GM23338 (cell line): Measurements from ENCODE around the gene CD109. TPM values are rescaled to one million over a fixed set of nuclear protein-coding genes. Genes with fewer than 3 reads are reported as not detected.

Source experiments
- ATAC-seq: fragments of 200-7000 bp; cut with Tn5 transposase; 3 replicates; pipeline ENCODE4 v1.9.1; 2020
- DNase-seq: peaks from one replicate; pipeline ENCODE4 v3.0.0-alpha.2; 2015; ENCODE audit warnings: low spot score
- H2AFZ ChIP-seq: fragments of 200-600 bp; sonication (generic); 2 replicates; pipeline ENCODE4 v1.8.0; 2016; ENCODE audit warnings: antibody characterized with exemption, mild to moderate bottlenecking, moderate library complexity
- H3F3A ChIP-seq: fragments of 200-600 bp; sonication (generic); replicated peaks from 2 replicates; pipeline ENCODE4 v1.8.0; 2017; ENCODE audit warnings: antibody characterized with exemption, mixed run types, low read depth
- H3K27ac ChIP-seq: fragments of 200-600 bp; sonication (generic); 2 replicates; pipeline ENCODE4 v1.6.1; 2016; ENCODE audit warnings: low read depth
- H3K27me3 ChIP-seq: fragments of 200-600 bp; sonication (generic); 2 replicates; pipeline ENCODE4 v1.8.0; 2016; ENCODE audit warnings: mild to moderate bottlenecking, mixed run types, moderate library complexity; ENCODE audit not compliant: insufficient read depth
- H3K36me3 ChIP-seq: fragments of 200-600 bp; sonication (generic); 2 replicates; pipeline ENCODE4 v1.8.0; 2016; ENCODE audit warnings: mild to moderate bottlenecking; ENCODE audit not compliant: insufficient read depth
- H3K4me1 ChIP-seq: fragments of 200-600 bp; sonication (generic); 2 replicates; pipeline ENCODE4 v1.8.0; 2016; ENCODE audit warnings: mild to moderate bottlenecking, moderate library complexity; ENCODE audit not compliant: insufficient read depth
- H3K4me2 ChIP-seq: fragments of 200-600 bp; sonication (generic); 2 replicates; pipeline ENCODE4 v1.7.1; 2017; ENCODE audit warnings: mixed run types
- H3K4me3 ChIP-seq: fragments of 200-600 bp; sonication (generic); 2 replicates; pipeline ENCODE4 v1.6.1; 2016; ENCODE audit warnings: mixed run types
- H3K79me2 ChIP-seq: fragments of 200-600 bp; sonication (generic); replicated peaks from 2 replicates; pipeline ENCODE4 v1.8.0; 2017; ENCODE audit warnings: mild to moderate bottlenecking; ENCODE audit not compliant: insufficient read depth
- H3K9me2 ChIP-seq: fragments of 200-600 bp; sonication (generic); 2 replicates; pipeline ENCODE4 v1.8.0; 2017; ENCODE audit not compliant: insufficient read depth
- H4K20me1 ChIP-seq: fragments of 200-600 bp; sonication (generic); replicated peaks from 2 replicates; pipeline ENCODE4 v1.8.0; 2017; ENCODE audit warnings: mild to moderate bottlenecking; ENCODE audit not compliant: insufficient read depth
- H3K27ac Mint-ChIP-seq: 2 replicates; pipeline ENCODE4 v1.8.0; 2020; ENCODE audit warnings: inconsistent platforms, mild to moderate bottlenecking, moderate library complexity, mixed read lengths
- H3K27me3 Mint-ChIP-seq: 3 replicates; pipeline ENCODE4 v1.8.0; 2022; ENCODE audit warnings: low read depth, mild to moderate bottlenecking, moderate library complexity, mixed read lengths, inconsistent platforms; ENCODE audit not compliant: insufficient read depth, poor library complexity
- H3K36me3 Mint-ChIP-seq: 3 replicates; pipeline ENCODE4 v1.8.0; 2021; ENCODE audit warnings: low read depth, mild to moderate bottlenecking, inconsistent platforms, moderate library complexity, mixed read lengths
- H3K4me1 Mint-ChIP-seq: 3 replicates; pipeline ENCODE4 v1.8.0; 2020; ENCODE audit warnings: mild to moderate bottlenecking, inconsistent platforms, mixed read lengths
- H3K4me3 Mint-ChIP-seq: 3 replicates; pipeline ENCODE4 v1.8.0; 2021; ENCODE audit warnings: moderate library complexity, mild to moderate bottlenecking, inconsistent platforms, mixed read lengths
- H3K9me3 Mint-ChIP-seq: 3 replicates; pipeline ENCODE4 v1.8.0; 2020; ENCODE audit warnings: moderate library complexity, mild to moderate bottlenecking, inconsistent platforms, mixed read lengths
- EZH2 ChIP-seq: fragments of 200-600 bp; sonication (generic); IDR thresholded peaks from one replicate; pipeline ENCODE4 v1.8.0; 2017; ENCODE audit warnings: antibody characterized with exemption, mild to moderate bottlenecking, low read depth; ENCODE audit not compliant: unreplicated experiment
- EZH2phosphoT487 ChIP-seq: fragments of 200-600 bp; sonication (generic); IDR thresholded peaks from one replicate; pipeline ENCODE4 v1.8.1; 2018; ENCODE audit warnings: antibody characterized with exemption; ENCODE audit not compliant: unreplicated experiment
- JUNB ChIP-seq: IDR thresholded peaks from one replicate; pipeline ENCODE4 v1.6.1; 2016; ENCODE audit warnings: antibody characterized with exemption; ENCODE audit not compliant: unreplicated experiment
- NANOG ChIP-seq: IDR thresholded peaks from 2 replicates; pipeline ENCODE4 v1.6.1; 2016; ENCODE audit warnings: antibody characterized with exemption, borderline replicate concordance
- POLR2AphosphoS5 ChIP-seq: IDR thresholded peaks from 2 replicates; pipeline ENCODE4 v1.6.1; 2016; ENCODE audit warnings: antibody characterized with exemption, low read depth
- ZNF114 ChIP-seq: fragments of 250-450 bp; sonication (Bioruptor Pico); IDR thresholded peaks from 2 replicates; pipeline ENCODE4 v1.5.0; 2020; ENCODE audit warnings: mild to moderate bottlenecking, moderate library complexity
- ZNF331 ChIP-seq: fragments of 250-450 bp; sonication (Bioruptor Pico); IDR thresholded peaks from 2 replicates; pipeline ENCODE4 v1.5.0; 2020; ENCODE audit warnings: low read depth, mild to moderate bottlenecking, moderate library complexity
- polyA plus RNA-seq: library from polyadenylated mRNA; unstranded; fragments of >200 nt; fragmentation: Nextera tagmentation; extraction: Ambion mirVana; gene quantifications from 2 replicates; pipeline ENCODE4 v1.2.1, GENCODE V29; 2016
- total RNA-seq: library from RNA; depleted of rRNA; stranded (reverse); fragments of >200 nt; shearing (Covaris generic); gene quantifications from 2 replicates; pipeline ENCODE4 v1.2.3, GENCODE V29; 2014
- TF ChIP-seq, protein P1 (sequence below), 2 experiments: fragments of 200-600 bp in 1 of 2; sonication (generic) in 1 of 2; conservative IDR thresholded peaks; 2 replicates each; pipeline versions ENCODE4 v1.5.1 to v1.6.1; 2016 to 2017; ENCODE audit warnings: antibody characterized with exemption in 2 of 2, low read depth in 2 of 2, mild to moderate bottlenecking in 2 of 2, moderate library complexity in 1 of 2
- TF ChIP-seq, protein P2 (sequence below): fragments of 250-450 bp; sonication (Bioruptor Pico); IDR thresholded peaks from 2 replicates; pipeline ENCODE4 v1.5.0; 2020; ENCODE audit warnings: mild to moderate bottlenecking, moderate library complexity

Gene CD109
- total and polyA plus RNA-seq, 2 experiments from 2014 or later, result 1.1 to 5.3 TPM

DNA sequence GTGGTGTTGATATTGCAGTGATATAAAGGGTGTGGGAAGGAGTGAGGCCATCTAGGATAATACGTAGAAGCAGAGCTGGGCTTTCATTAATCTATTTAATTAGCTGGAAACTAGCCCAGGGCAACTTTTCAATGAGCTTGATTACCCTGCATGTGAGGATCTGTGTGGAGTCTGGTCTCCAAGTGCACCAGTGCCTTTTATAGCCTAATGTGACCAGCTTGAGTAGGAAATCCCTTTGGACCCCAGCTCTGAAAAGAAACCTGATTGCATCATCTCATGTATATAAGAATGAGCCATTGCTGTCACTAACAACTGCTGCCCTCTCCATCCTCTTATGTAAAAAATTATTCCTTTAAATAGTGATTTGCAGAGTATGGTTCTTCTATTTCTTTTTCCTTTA lies 72.6 kb downstream of the CD109 start:
- no peak for DNase-seq

More for the DNA sequence above, 72.6 kb downstream of the CD109 start:
- Mint-ChIP-seq H3K4me3 (no peak overlapping the region), H3K4me1 (no peaks in the 10 kb centered on the region), H3K36me3 (no peaks in the 10 kb centered on the region), H3K9me3 (no peaks in the 10 kb centered on the region), H3K27ac (no peak overlapping the region), H3K27me3 (no peaks in the 10 kb centered on the region)
- Histone ChIP-seq H3K4me2 (no peak overlapping the region), H4K20me1 (no peaks in the 10 kb centered on the region), H3K4me1 (peaks cover 3% of the 10 kb centered on the region; the same call in 1 of the 2 replicates), H3K4me3 (no peak overlapping the region), H3K27me3 (no peaks in the 10 kb centered on the region), H2AFZ (no peak overlapping the region), H3K27ac (no peak overlapping the region), H3K36me3 (no peaks in the 10 kb centered on the region), H3F3A (no peaks in the 10 kb centered on the region), H3K9me2 (no peaks in the 10 kb centered on the region), H3K79me2 (no peaks in the 10 kb centered on the region)
- no peak for ATAC-seq
- TF ChIP-seq EZH2phosphoT487 (no peak), ZNF114 (no peak), EZH2 (no peak), ZNF331 (CRISPR knock-in tag) (no peak), NANOG (no peak), JUNB (no peak), POLR2AphosphoS5 (no peak)
- TF ChIP-seq, protein P1, sequence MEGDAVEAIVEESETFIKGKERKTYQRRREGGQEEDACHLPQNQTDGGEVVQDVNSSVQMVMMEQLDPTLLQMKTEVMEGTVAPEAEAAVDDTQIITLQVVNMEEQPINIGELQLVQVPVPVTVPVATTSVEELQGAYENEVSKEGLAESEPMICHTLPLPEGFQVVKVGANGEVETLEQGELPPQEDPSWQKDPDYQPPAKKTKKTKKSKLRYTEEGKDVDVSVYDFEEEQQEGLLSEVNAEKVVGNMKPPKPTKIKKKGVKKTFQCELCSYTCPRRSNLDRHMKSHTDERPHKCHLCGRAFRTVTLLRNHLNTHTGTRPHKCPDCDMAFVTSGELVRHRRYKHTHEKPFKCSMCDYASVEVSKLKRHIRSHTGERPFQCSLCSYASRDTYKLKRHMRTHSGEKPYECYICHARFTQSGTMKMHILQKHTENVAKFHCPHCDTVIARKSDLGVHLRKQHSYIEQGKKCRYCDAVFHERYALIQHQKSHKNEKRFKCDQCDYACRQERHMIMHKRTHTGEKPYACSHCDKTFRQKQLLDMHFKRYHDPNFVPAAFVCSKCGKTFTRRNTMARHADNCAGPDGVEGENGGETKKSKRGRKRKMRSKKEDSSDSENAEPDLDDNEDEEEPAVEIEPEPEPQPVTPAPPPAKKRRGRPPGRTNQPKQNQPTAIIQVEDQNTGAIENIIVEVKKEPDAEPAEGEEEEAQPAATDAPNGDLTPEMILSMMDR (conservative IDR thresholded peaks at IDR 0.05; ENCODE audit: low read depth in 2 of 2), result no peak
- TF ChIP-seq, protein P2, sequence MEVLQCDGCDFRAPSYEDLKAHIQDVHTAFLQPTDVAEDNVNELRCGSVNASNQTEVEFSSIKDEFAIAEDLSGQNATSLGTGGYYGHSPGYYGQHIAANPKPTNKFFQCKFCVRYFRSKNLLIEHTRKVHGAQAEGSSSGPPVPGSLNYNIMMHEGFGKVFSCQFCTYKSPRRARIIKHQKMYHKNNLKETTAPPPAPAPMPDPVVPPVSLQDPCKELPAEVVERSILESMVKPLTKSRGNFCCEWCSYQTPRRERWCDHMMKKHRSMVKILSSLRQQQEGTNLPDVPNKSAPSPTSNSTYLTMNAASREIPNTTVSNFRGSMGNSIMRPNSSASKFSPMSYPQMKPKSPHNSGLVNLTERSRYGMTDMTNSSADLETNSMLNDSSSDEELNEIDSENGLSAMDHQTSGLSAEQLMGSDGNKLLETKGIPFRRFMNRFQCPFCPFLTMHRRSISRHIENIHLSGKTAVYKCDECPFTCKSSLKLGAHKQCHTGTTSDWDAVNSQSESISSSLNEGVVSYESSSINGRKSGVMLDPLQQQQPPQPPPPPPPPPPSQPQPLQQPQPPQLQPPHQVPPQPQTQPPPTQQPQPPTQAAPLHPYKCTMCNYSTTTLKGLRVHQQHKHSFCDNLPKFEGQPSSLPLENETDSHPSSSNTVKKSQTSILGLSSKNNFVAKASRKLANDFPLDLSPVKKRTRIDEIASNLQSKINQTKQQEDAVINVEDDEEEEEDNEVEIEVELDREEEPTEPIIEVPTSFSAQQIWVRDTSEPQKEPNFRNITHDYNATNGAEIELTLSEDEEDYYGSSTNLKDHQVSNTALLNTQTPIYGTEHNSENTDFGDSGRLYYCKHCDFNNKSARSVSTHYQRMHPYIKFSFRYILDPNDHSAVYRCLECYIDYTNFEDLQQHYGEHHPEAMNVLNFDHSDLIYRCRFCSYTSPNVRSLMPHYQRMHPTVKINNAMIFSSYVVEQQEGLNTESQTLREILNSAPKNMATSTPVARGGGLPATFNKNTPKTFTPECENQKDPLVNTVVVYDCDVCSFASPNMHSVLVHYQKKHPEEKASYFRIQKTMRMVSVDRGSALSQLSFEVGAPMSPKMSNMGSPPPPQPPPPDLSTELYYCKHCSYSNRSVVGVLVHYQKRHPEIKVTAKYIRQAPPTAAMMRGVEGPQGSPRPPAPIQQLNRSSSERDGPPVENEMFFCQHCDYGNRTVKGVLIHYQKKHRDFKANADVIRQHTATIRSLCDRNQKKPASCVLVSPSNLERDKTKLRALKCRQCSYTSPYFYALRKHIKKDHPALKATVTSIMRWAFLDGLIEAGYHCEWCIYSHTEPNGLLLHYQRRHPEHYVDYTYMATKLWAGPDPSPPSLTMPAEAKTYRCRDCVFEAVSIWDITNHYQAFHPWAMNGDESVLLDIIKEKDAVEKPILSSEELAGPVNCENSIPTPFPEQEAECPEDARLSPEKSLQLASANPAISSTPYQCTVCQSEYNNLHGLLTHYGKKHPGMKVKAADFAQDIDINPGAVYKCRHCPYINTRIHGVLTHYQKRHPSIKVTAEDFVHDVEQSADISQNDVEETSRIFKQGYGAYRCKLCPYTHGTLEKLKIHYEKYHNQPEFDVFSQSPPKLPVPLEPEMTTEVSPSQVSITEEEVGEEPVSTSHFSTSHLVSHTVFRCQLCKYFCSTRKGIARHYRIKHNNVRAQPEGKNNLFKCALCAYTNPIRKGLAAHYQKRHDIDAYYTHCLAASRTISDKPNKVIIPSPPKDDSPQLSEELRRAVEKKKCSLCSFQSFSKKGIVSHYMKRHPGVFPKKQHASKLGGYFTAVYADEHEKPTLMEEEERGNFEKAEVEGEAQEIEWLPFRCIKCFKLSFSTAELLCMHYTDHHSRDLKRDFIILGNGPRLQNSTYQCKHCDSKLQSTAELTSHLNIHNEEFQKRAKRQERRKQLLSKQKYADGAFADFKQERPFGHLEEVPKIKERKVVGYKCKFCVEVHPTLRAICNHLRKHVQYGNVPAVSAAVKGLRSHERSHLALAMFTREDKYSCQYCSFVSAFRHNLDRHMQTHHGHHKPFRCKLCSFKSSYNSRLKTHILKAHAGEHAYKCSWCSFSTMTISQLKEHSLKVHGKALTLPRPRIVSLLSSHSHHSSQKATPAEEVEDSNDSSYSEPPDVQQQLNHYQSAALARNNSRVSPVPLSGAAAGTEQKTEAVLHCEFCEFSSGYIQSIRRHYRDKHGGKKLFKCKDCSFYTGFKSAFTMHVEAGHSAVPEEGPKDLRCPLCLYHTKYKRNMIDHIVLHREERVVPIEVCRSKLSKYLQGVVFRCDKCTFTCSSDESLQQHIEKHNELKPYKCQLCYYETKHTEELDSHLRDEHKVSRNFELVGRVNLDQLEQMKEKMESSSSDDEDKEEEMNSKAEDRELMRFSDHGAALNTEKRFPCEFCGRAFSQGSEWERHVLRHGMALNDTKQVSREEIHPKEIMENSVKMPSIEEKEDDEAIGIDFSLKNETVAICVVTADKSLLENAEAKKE (CRISPR knock-in tag), result no peak
